ENCODE results near the gene RBM38. TPM values are rescaled to one million over a fixed set of nuclear protein-coding genes. Genes with fewer than 3 reads are reported as not detected.

Gene RBM38
- polyA plus RNA-seq, 2 of the 4 experiments (the other 2 are of a cell fraction): 6.6 to 14.2 TPM

- peaks cover 3% of the 10 kb centered on the region; the same call in 1 of the 3 replicates for H3K4me1 ChIP-seq
- no peak for TF ChIP-seq JUN (IDR thresholded peaks at IDR 0.05)
- TF ChIP-seq HEYL (CRISPR knock-in tag; IDR thresholded peaks at IDR 0.05): no peak
- no peak for TF ChIP-seq MYC (IDR thresholded peaks at IDR 0.05; ENCODE audit: borderline replicate concordance, low read length)
- no peak for TF ChIP-seq SMC3 (IDR thresholded peaks at IDR 0.05)
- TF ChIP-seq USF2 (IDR thresholded peaks at IDR 0.05): no peak
- TF ChIP-seq HES2 (IDR thresholded peaks at IDR 0.05): no peak
- TF ChIP-seq JUNB (IDR thresholded peaks at IDR 0.05): no peak
- TF ChIP-seq TP53 (CRISPR knock-in tag; IDR thresholded peaks at IDR 0.05): no peak
- no peak for TF ChIP-seq PHF8 (IDR thresholded peaks at IDR 0.05; ENCODE audit: borderline replicate concordance, low read depth)
- no peak for TF ChIP-seq EP300 (IDR thresholded peaks at IDR 0.05)
- no peak for TF ChIP-seq FOXS1 (CRISPR knock-in tag; IDR thresholded peaks at IDR 0.05)
- no peak for TF ChIP-seq SREBF2 (IDR thresholded peaks at IDR 0.05)
- no peak for TF ChIP-seq E2F6 (IDR thresholded peaks at IDR 0.05; ENCODE audit: borderline replicate concordance, low read depth)
- no peak for TF ChIP-seq ZC3H11A (IDR thresholded peaks at IDR 0.05)
- TF ChIP-seq NPAS2 (CRISPR knock-in tag; IDR thresholded peaks at IDR 0.05; ENCODE audit: borderline replicate concordance): no peak
- no peak for TF ChIP-seq TFCP2L1 (CRISPR knock-in tag; IDR thresholded peaks at IDR 0.05)
- TF ChIP-seq NR3C1 (IDR thresholded peaks at IDR 0.05): no peak
- H3K4me3 ChIP-seq: no peak overlapping the region
- 68% methylated on average over 14 of the region's 16 CpGs for WGBS (ENCODE audit: missing lambda C conversion rate)
- no peak overlapping the region for H3K27ac ChIP-seq
- peaks cover 5% of the 10 kb centered on the region; the same call in 2 of the 3 replicates for H3K9me3 ChIP-seq
- no peak for FAIRE-seq
- H3K4me2 ChIP-seq: no peak overlapping the region
- CTCF ChIA-PET: interaction anchor here (0.8 kb wide), 1 partner anchor 65 kb away, joined by 4 read pairs; no protein-coding TSS in a partner anchor
- ATAC-seq: no peak
- DNase-seq (ENCODE audit: low read depth in 1 of 2, low spot score in 1 of 2): no peak
- POLR2A ChIA-PET: no interaction called here
These were observed 53.3 kb downstream of the RBM38 start for GRCh38 chr20:57444394-57445048.

GRCh38 chr20:57445298-57445697 is 54.1 kb downstream of the RBM38 start:
- ChIA-PET CTCF (interaction anchor here (0.8 to 1.0 kb wide), 2 partner anchors 64 to 66 kb away, joined by 3 to 4 read pairs; no protein-coding TSS in a partner anchor), POLR2A (no interaction called here)
- Histone ChIP-seq H3K9me3 (peaks cover 5% of the 10 kb centered on the region; the same call in 2 of the 3 replicates), H3K4me1 (peaks cover 10% of the 10 kb centered on the region; the same call in 2 of the 3 replicates), H3K27ac (no peak overlapping the region), H3K4me3 (no peak overlapping the region), H3K4me2 (no peak overlapping the region)
- TF ChIP-seq ATOH8 (CRISPR knock-in tag; IDR thresholded peaks at IDR 0.05; ENCODE audit: low read depth) (no peak), ZSCAN20 (CRISPR knock-in tag; IDR thresholded peaks at IDR 0.05) (no peak), ZNF302 (CRISPR knock-in tag; IDR thresholded peaks at IDR 0.05) (no peak), E2F6 (IDR thresholded peaks at IDR 0.05; ENCODE audit: borderline replicate concordance, low read depth) (no peak), ELK1 (IDR thresholded peaks at IDR 0.05; ENCODE audit: low read depth, low read length) (no peak), FOSL2 (IDR thresholded peaks at IDR 0.05) (no peak), FOSL2 (CRISPR knock-in tag; IDR thresholded peaks at IDR 0.05) (no peak), ESRRA (IDR thresholded peaks at IDR 0.05; ENCODE audit: borderline replicate concordance, low read length) (no peak), FOXS1 (CRISPR knock-in tag; IDR thresholded peaks at IDR 0.05) (no peak), TP53 (CRISPR knock-in tag; IDR thresholded peaks at IDR 0.05) (no peak), NR3C1 (IDR thresholded peaks at IDR 0.05) (no peak), JUNB (IDR thresholded peaks at IDR 0.05) (no peak), MAFK (IDR thresholded peaks at IDR 0.05; ENCODE audit: partially characterized antibody) (no peak), POLR2A (IDR thresholded peaks at IDR 0.05; ENCODE audit: low read length) (no peak), KDM1A (IDR thresholded peaks at IDR 0.05; ENCODE audit: low read depth) (no peak), CTCF (IDR thresholded peaks at IDR 0.05) (no peak), CBX8 (IDR thresholded peaks at IDR 0.05) (no peak), ZC3H11A (IDR thresholded peaks at IDR 0.05) (no peak), PBX3 (IDR thresholded peaks at IDR 0.05) (no peak), RCOR1 (IDR thresholded peaks at IDR 0.05; ENCODE audit: low read depth, low read length) (no peak), CBX2 (IDR thresholded peaks at IDR 0.05; ENCODE audit: borderline replicate concordance, low read depth) (no peak)
- FAIRE-seq (no peak), DNase-seq (ENCODE audit: low read depth in 1 of 2, low spot score in 1 of 2) (no peak), ATAC-seq (no peak)
- 69% methylated on average over 9 of the region's 10 CpGs for WGBS (ENCODE audit: missing lambda C conversion rate)
